ENCODE data around the gene MAP3K1.
"Not testable (repeated sequence)": the region's sequence is repeated elsewhere in the genome, so short reads cannot be mapped to it uniquely, and the experiment has no call there.

MAP3K1 gene

GRCh38 chr5:56815658-56816545, 553 bp downstream of the MAP3K1 start:
- H3K27ac ChIP-seq, result peak overlapping the region; percentile 85
- TF ChIP-seq ZFX (IDR thresholded peaks at IDR 0.05; ENCODE audit: borderline replicate concordance) (no peak), CTCF (IDR thresholded peaks at IDR 0.05) (no peak)

GRCh38 chr5:56816546-56817081, 1.3 kb downstream of the MAP3K1 start:
- H3K27ac ChIP-seq, result peak overlapping the region; percentile 85
- TF ChIP-seq CTCF (IDR thresholded peaks at IDR 0.05) (peak; percentile 13; the same call in 1 of the 2 replicates), ZFX (IDR thresholded peaks at IDR 0.05; ENCODE audit: borderline replicate concordance) (no peak)

GRCh38 chr5:56817263-56818014, 2.1 kb downstream of the MAP3K1 start:
- TF ChIP-seq ZFX (IDR thresholded peaks at IDR 0.05; ENCODE audit: borderline replicate concordance), result no peak
- no peak for TF ChIP-seq CTCF (IDR thresholded peaks at IDR 0.05)
- peak overlapping the region; percentile 85 for H3K27ac ChIP-seq

- TF ChIP-seq CTCF (IDR thresholded peaks at IDR 0.05), result no peak
- TF ChIP-seq ZFX (IDR thresholded peaks at IDR 0.05; ENCODE audit: borderline replicate concordance), result no peak
- H3K27ac ChIP-seq, result no peak overlapping the region
Measured at GRCh38 chr5:56818450-56819037, 3.2 kb downstream of the MAP3K1 start.

- no peak overlapping the region for H3K27ac ChIP-seq
- TF ChIP-seq ZFX (IDR thresholded peaks at IDR 0.05; ENCODE audit: borderline replicate concordance) (no peak), CTCF (IDR thresholded peaks at IDR 0.05) (no peak)
Measured at GRCh38 chr5:56819060-56819881, 3.9 kb downstream of the MAP3K1 start.

- H3K27ac ChIP-seq, result not testable (repeated sequence)
Measured at GRCh38 chr5:56821868-56822267, 6.5 kb downstream of the MAP3K1 start.

GRCh38 chr5:56822981-56823380, 7.6 kb downstream of the MAP3K1 start:
- TF ChIP-seq ZFX (IDR thresholded peaks at IDR 0.05; ENCODE audit: borderline replicate concordance), result no peak
- H3K27ac ChIP-seq, result no peak overlapping the region
